Naive thymus-derived CD8-positive, alpha-beta T cell (primary cell): ENCODE results near the gene IL17F. TPM values are rescaled to one million over a fixed set of nuclear protein-coding genes. Genes with fewer than 3 reads are reported as not detected.

ENCODE experiments used
- ATAC-seq, 2 donors: fragments of 150-1000 bp; cut with Tn5 transposase in 1 of 2; sonication (Bioruptor Pico), chemical (Tn5 transposase) in 1 of 2; 1 replicate in 1 of 2; 2 replicates in 1 of 2; pipeline ENCODE4 v1.10.0; 2021; ENCODE audit warnings: mild to moderate bottlenecking in 2 of 2, moderate library complexity in 2 of 2
- POLR2A ChIA-PET: fragments of 350-600 bp; sonication (Branson Sonifier 250); formaldehyde crosslinking; loops from one replicate; lab custom pipeline; 2021; ENCODE audit warnings: antibody characterized with exemption; lab: Charles Lee
- DNase-seq, 10 donors: peaks; one replicate each; pipeline versions ENCODE4 v3.0.0 to v3.0.0-alpha.2; 2020 to 2022
- H3K27ac Mint-ChIP-seq, 10 donors: one replicate each; pipeline ENCODE4 v1.8.0; 2020 to 2022; ENCODE audit warnings: mild to moderate bottlenecking in 10 of 10, mixed read lengths in 10 of 10, moderate library complexity in 4 of 10, inconsistent platforms in 1 of 10
- H3K27me3 Mint-ChIP-seq, 5 donors: one replicate each; pipeline ENCODE4 v1.8.0; 2021 to 2022; ENCODE audit warnings: mixed read lengths in 5 of 5
- H3K36me3 Mint-ChIP-seq, 3 donors: one replicate each; pipeline ENCODE4 v1.8.0; 2020 to 2022; ENCODE audit warnings: mixed read lengths in 3 of 3, mild to moderate bottlenecking in 2 of 3, inconsistent platforms in 1 of 3
- H3K4me1 Mint-ChIP-seq, 4 donors: one replicate each; pipeline ENCODE4 v1.8.0; 2021 to 2022; ENCODE audit warnings: mixed read lengths in 4 of 4
- H3K4me3 Mint-ChIP-seq, 10 donors: one replicate each; pipeline ENCODE4 v1.8.0; 2020 to 2022; ENCODE audit warnings: mild to moderate bottlenecking in 10 of 10, mixed read lengths in 10 of 10, moderate library complexity in 6 of 10, inconsistent platforms in 1 of 10
- H3K9me3 Mint-ChIP-seq, 9 donors: one replicate each; pipeline ENCODE4 v1.8.0; 2020 to 2022; ENCODE audit warnings: mixed read lengths in 9 of 9, mild to moderate bottlenecking in 3 of 9, inconsistent platforms in 1 of 9, moderate library complexity in 1 of 9
- polyA plus RNA-seq, 3 donors: library from polyadenylated mRNA; unstranded; fragments of 300-500 nt; fragmentation: Illumina TruSeq; gene quantifications; one replicate each; pipeline ENCODE4 v1.2.3, GENCODE V29; 2021
- total RNA-seq, 8 experiments: library from RNA in 2 of 8; stranded (reverse) in 2 of 8; gene quantifications; one replicate each; pipeline ENCODE4 v1.2.3 and lab custom pipeline; 2021 to 2026

The IL17F gene
- total and polyA plus RNA-seq, 5 experiments from 2014 or later = 0.21 to 0.34 TPM; not detected in 3

- Mint-ChIP-seq H3K27me3 (no peaks in the 10 kb centered on the region), H3K27ac (peak overlapping the region in 8 of 10 donors; percentile 29 to 91 (median 66)), H3K9me3 (no peaks in the 10 kb centered on the region), H3K36me3 (peaks cover 4 to 53% (median 25%) of the 10 kb centered on the region in 3 donors), H3K4me1 (peaks cover 6 to 19% (median 14%) of the 10 kb centered on the region in 4 donors), H3K4me3 (peak overlapping the region in 6 of 10 donors; percentile 24 to 91 (median 30))
- POLR2A ChIA-PET = interaction anchor here (1.6 kb wide), 1 partner anchor 21 kb away, joined by 7 read pairs; the partner anchor contains the start of gene MCM3
- ATAC-seq (peak; percentile 72 to 79), DNase-seq (peak; percentile 44 to 82 (median 70))
Measured at GRCh38 chr6:52263709-52264540, 19.6 kb upstream of the IL17F start.

GRCh38 chr6:52262620-52263344 is 18.5 kb upstream of the IL17F start:
- Mint-ChIP-seq H3K27ac (peak overlapping the region; percentile 71 to 96 (median 88)), H3K4me3 (peak overlapping the region; percentile 73 to 91 (median 86)), H3K4me1 (peaks cover 6 to 19% (median 14%) of the 10 kb centered on the region in 4 donors), H3K9me3 (no peaks in the 10 kb centered on the region), H3K27me3 (no peaks in the 10 kb centered on the region), H3K36me3 (peaks cover 2 to 42% (median 21%) of the 10 kb centered on the region in 3 donors)
- ATAC-seq (peak; percentile 77 to 88), DNase-seq (peak; percentile 9 to 73 (median 52))
- POLR2A ChIA-PET = interaction anchor here (1.6 kb wide), 1 partner anchor 22 kb away, joined by 7 read pairs; the partner anchor contains the start of gene MCM3

GRCh38 chr6:52261229-52261628 is 16.9 kb upstream of the IL17F start:
- Mint-ChIP-seq H3K27ac (peak overlapping the region in 3 of 10 donors; percentile 52 to 57 (median 55)), H3K4me3 (no peak overlapping the region), H3K27me3 (no peaks in the 10 kb centered on the region), H3K9me3 (no peaks in the 10 kb centered on the region), H3K36me3 (peaks cover 0 to 26% (median 17%) of the 10 kb centered on the region in 3 donors), H3K4me1 (peaks cover 6 to 19% (median 13%) of the 10 kb centered on the region in 4 donors)
- DNase-seq = no peak
- no peak for ATAC-seq
- POLR2A ChIA-PET = interaction anchor here (0.7 kb wide), 1 partner anchor 8 kb away, joined by 3 read pairs; no protein-coding TSS in a partner anchor

GRCh38 chr6:52260634-52261033 is 16.3 kb upstream of the IL17F start:
- ATAC-seq (no peak), DNase-seq (no peak)
- no peak overlapping the region for H3K4me3 Mint-ChIP-seq
- POLR2A ChIA-PET = no interaction called here
- H3K36me3 Mint-ChIP-seq = peaks cover 0 to 21% (median 12%) of the 10 kb centered on the region in 3 donors
- H3K27me3 Mint-ChIP-seq = no peaks in the 10 kb centered on the region
- H3K4me1 Mint-ChIP-seq = peaks cover 6 to 19% (median 13%) of the 10 kb centered on the region in 4 donors
- H3K27ac Mint-ChIP-seq = peak overlapping the region in 1 of 10 donors; percentile 86
- H3K9me3 Mint-ChIP-seq = no peaks in the 10 kb centered on the region

GRCh38 chr6:52255434-52255833 is 11.1 kb upstream of the IL17F start:
- Mint-ChIP-seq H3K9me3 (no peaks in the 10 kb centered on the region), H3K27me3 (peaks cover 0 to 34% (median 18%) of the 10 kb centered on the region in 5 donors), H3K4me1 (peaks cover 0 to 5% (median under 1%) of the 10 kb centered on the region in 4 donors), H3K4me3 (no peak overlapping the region), H3K27ac (no peak overlapping the region), H3K36me3 (no peaks in the 10 kb centered on the region)
- DNase-seq (no peak), ATAC-seq (no peak)
- POLR2A ChIA-PET = no interaction called here

GRCh38 chr6:52254731-52255378 is 10.6 kb upstream of the IL17F start:
- peaks cover 0 to 34% (median 20%) of the 10 kb centered on the region in 5 donors for H3K27me3 Mint-ChIP-seq
- H3K4me3 Mint-ChIP-seq = no peak overlapping the region
- ATAC-seq (no peak), DNase-seq (no peak)
- no peaks in the 10 kb centered on the region for H3K9me3 Mint-ChIP-seq
- H3K36me3 Mint-ChIP-seq = no peaks in the 10 kb centered on the region
- POLR2A ChIA-PET = no interaction called here
- peaks cover 0 to 4% (median under 1%) of the 10 kb centered on the region in 4 donors for H3K4me1 Mint-ChIP-seq
- no peak overlapping the region for H3K27ac Mint-ChIP-seq

GRCh38 chr6:52253494-52253893 is 9.2 kb upstream of the IL17F start:
- POLR2A ChIA-PET = interaction anchor here (0.7 kb wide), 1 partner anchor 36 kb away, joined by 9 read pairs; no protein-coding TSS in a partner anchor
- peaks cover 2 to 42% (median 20%) of the 10 kb centered on the region in 5 donors for H3K27me3 Mint-ChIP-seq

GRCh38 chr6:52251113-52251512 is 6.8 kb upstream of the IL17F start:
- POLR2A ChIA-PET = no interaction called here
- DNase-seq (no peak), ATAC-seq (no peak)
- Mint-ChIP-seq H3K4me1 (peaks cover 0 to 4% (median under 1%) of the 10 kb centered on the region in 4 donors), H3K36me3 (no peaks in the 10 kb centered on the region), H3K9me3 (no peaks in the 10 kb centered on the region), H3K27ac (no peak overlapping the region), H3K27me3 (peaks cover 2 to 52% (median 20%) of the 10 kb centered on the region in 5 donors), H3K4me3 (no peak overlapping the region)

More at GRCh38 chr6:52253494-52253893, 9.2 kb upstream of the IL17F start:
- ATAC-seq = no peak
- Mint-ChIP-seq H3K4me1 (peaks cover 0 to 4% (median under 1%) of the 10 kb centered on the region in 4 donors), H3K27ac (peak overlapping the region in 1 of 10 donors; percentile 4), H3K9me3 (no peaks in the 10 kb centered on the region), H3K36me3 (no peaks in the 10 kb centered on the region), H3K4me3 (no peak overlapping the region)
- DNase-seq = no peak

GRCh38 chr6:52249078-52249477 is 4.8 kb upstream of the IL17F start:
- H3K36me3 Mint-ChIP-seq = no peaks in the 10 kb centered on the region
- no peaks in the 10 kb centered on the region for H3K9me3 Mint-ChIP-seq
- ATAC-seq (no peak), DNase-seq (no peak)
- POLR2A ChIA-PET = no interaction called here
- no peak overlapping the region for H3K27ac Mint-ChIP-seq
- H3K27me3 Mint-ChIP-seq = peaks cover 2 to 39% (median 16%) of the 10 kb centered on the region in 5 donors
- H3K4me1 Mint-ChIP-seq = peaks cover 0 to 3% (median under 1%) of the 10 kb centered on the region in 4 donors
- no peak overlapping the region for H3K4me3 Mint-ChIP-seq

- Mint-ChIP-seq H3K27me3 (peaks cover 2 to 19% (median 7%) of the 10 kb centered on the region in 5 donors), H3K36me3 (no peaks in the 10 kb centered on the region), H3K27ac (no peak overlapping the region), H3K9me3 (no peaks in the 10 kb centered on the region), H3K4me1 (peaks cover 0 to 12% (median 5%) of the 10 kb centered on the region in 4 donors), H3K4me3 (no peak overlapping the region)
- POLR2A ChIA-PET = no interaction called here
- DNase-seq (no peak), ATAC-seq (no peak)
Measured at GRCh38 chr6:52245425-52245824, 1.1 kb upstream of the IL17F start.

- Mint-ChIP-seq H3K27ac (no peak overlapping the region), H3K36me3 (no peaks in the 10 kb centered on the region), H3K9me3 (no peaks in the 10 kb centered on the region), H3K4me1 (peaks cover 0 to 12% (median 5%) of the 10 kb centered on the region in 4 donors), H3K4me3 (no peak overlapping the region), H3K27me3 (peaks cover 0 to 10% (median 5%) of the 10 kb centered on the region in 5 donors)
- ATAC-seq = no peak
- POLR2A ChIA-PET = no interaction called here
- no peak for DNase-seq
Measured at GRCh38 chr6:52243282-52243893, 912 bp downstream of the IL17F start.
